ENCODE measurements around the gene AP1G2. TPM values are rescaled to one million over a fixed set of nuclear protein-coding genes. Genes with fewer than 3 reads are reported as not detected.

The AP1G2 gene
- total RNA-seq, 1 donor from 2014 or later: 373 TPM

DNA sequence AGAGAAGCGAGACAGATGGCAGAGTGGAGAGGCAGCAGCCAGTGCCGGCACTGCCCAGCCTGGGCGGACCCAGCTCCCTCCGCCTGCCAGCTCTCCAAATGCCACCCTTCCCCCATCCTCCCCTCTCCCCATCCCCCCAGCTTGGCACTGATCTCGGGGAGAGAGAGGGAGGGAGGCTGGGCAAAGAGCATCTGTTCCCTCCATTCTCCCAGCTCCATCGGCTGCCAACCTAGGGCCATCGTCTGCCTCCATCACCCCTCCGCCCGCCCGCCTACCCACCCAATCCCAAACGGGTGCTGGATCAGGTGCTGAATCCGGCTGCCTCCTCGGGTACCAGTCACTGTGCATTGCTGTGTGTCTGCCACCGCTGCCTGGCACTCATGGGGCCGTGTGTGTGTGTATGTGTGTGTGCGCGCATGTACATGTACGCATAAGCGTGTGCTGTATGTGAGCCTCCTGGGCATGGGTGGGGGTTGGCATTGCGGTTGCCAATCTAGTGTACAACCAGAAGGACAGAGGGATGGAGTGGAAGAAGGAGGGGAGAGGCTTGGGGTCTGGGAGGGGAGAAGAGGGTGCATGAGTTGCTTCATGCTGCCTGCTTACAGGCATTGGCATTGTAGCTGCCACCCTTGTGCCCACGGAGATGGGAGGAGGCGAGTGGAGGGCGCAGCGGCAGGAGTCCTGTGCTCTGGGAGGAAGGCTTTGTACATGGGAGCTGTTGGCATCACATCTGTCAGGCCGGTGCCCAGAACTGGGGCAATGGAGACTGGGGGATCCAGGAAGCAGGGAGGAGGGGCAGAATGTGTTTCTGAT lies 54.4 kb downstream of the AP1G2 start:
- ChIA-PET POLR2A (no interaction called here), CTCF (no interaction called here)
- TF ChIP-seq, protein P1, sequence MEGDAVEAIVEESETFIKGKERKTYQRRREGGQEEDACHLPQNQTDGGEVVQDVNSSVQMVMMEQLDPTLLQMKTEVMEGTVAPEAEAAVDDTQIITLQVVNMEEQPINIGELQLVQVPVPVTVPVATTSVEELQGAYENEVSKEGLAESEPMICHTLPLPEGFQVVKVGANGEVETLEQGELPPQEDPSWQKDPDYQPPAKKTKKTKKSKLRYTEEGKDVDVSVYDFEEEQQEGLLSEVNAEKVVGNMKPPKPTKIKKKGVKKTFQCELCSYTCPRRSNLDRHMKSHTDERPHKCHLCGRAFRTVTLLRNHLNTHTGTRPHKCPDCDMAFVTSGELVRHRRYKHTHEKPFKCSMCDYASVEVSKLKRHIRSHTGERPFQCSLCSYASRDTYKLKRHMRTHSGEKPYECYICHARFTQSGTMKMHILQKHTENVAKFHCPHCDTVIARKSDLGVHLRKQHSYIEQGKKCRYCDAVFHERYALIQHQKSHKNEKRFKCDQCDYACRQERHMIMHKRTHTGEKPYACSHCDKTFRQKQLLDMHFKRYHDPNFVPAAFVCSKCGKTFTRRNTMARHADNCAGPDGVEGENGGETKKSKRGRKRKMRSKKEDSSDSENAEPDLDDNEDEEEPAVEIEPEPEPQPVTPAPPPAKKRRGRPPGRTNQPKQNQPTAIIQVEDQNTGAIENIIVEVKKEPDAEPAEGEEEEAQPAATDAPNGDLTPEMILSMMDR (IDR thresholded peaks at IDR 0.05): no peak
- H3K27me3 Mint-ChIP-seq: no peaks in the 10 kb centered on the region
- H3K4me1 Mint-ChIP-seq: peaks cover 2% of the 10 kb centered on the region
- H3K4me3 Mint-ChIP-seq: no peak overlapping the region
- no peaks in the 10 kb centered on the region for H3K9me3 Mint-ChIP-seq
- intact Hi-C loops (cut with micrococcal nuclease): no loop called here
- ATAC-seq (ENCODE audit: low read depth): no peak
- peaks cover 4% of the 10 kb centered on the region for H3K36me3 Mint-ChIP-seq (ENCODE audit: low read depth)
- H3K27ac Mint-ChIP-seq: no peak overlapping the region
- DNase-seq: no peak

GRCh38 chr14:23512156-23512555 lies 55.4 kb downstream of the AP1G2 start:
- DNase-seq (no peak), ATAC-seq (ENCODE audit: low read depth) (no peak)
- Mint-ChIP-seq H3K9me3 (no peaks in the 10 kb centered on the region), H3K36me3 (ENCODE audit: low read depth) (peaks cover 7% of the 10 kb centered on the region), H3K4me1 (peaks cover 2% of the 10 kb centered on the region), H3K27me3 (no peaks in the 10 kb centered on the region), H3K27ac (no peak overlapping the region), H3K4me3 (peak overlapping the region; percentile 50)
- ChIA-PET CTCF (no interaction called here), POLR2A (no interaction called here)
- intact Hi-C loops (cut with micrococcal nuclease): no loop called here
- TF ChIP-seq, protein P1 (IDR thresholded peaks at IDR 0.05): no peak

Other genes with a start within 250 kb of the AP1G2 start
- 259 and 264 TPM in 2 replicates for gene PABPN1, start 246.3 kb downstream of the AP1G2 start, total RNA-seq
- 0.20 TPM in 1 of 2 replicates, not detected in the other for gene SLC22A17, start 214.9 kb downstream of the AP1G2 start, total RNA-seq
- gene EFS, start 202.6 kb downstream of the AP1G2 start, total RNA-seq: not detected in 2 replicates
- gene IL25, start 195.0 kb downstream of the AP1G2 start, total RNA-seq: not detected in 2 replicates
- not detected in 2 replicates for gene CMTM5, start 190.7 kb downstream of the AP1G2 start, total RNA-seq
- gene MYH6, start 159.5 kb downstream of the AP1G2 start, total RNA-seq: not detected in 2 replicates
- gene MYH7, start 132.1 kb downstream of the AP1G2 start, total RNA-seq: not detected in 2 replicates
- 60.5 and 67.4 TPM in 2 replicates for gene NGDN, start 98.1 kb downstream of the AP1G2 start, total RNA-seq
- gene ZFHX2, start 16.0 kb downstream of the AP1G2 start, total RNA-seq: 2.2 and 2.6 TPM in 2 replicates
- gene THTPA, start 11.5 kb downstream of the AP1G2 start, total RNA-seq: 18.0 and 18.6 TPM in 2 replicates
- 1.6 and 2.0 TPM in 2 replicates for gene JPH4, start 11.0 kb upstream of the AP1G2 start, total RNA-seq
- not detected in 2 replicates for gene DHRS2, start 68.6 kb upstream of the AP1G2 start, total RNA-seq